Mucosa of descending colon (tissue), 3 donors: Measurements from ENCODE around the gene HIPK2. TPM values are rescaled to one million over a fixed set of nuclear protein-coding genes. Genes with fewer than 3 reads are reported as not detected.

Source experiments
- ATAC-seq: fragments of 200-7000 bp; cut with Tn5 transposase; one replicate; pipeline ENCODE4 v1.9.1; 2020; ENCODE audit warnings: mild to moderate bottlenecking, moderate library complexity
- DNase-seq, 3 donors: peaks; one replicate each; pipeline ENCODE4 v3.0.0-alpha.2; 2020
- H3K36me3 ChIP-seq: fragments of 200-600 bp; one replicate; pipeline ENCODE4 v1.8.0; 2021; ENCODE audit warnings: low read depth, mild to moderate bottlenecking
- H3K4me1 ChIP-seq: fragments of 200-600 bp; one replicate; pipeline ENCODE4 v1.8.0; 2021; ENCODE audit warnings: low read depth, mild to moderate bottlenecking
- H3K4me3 ChIP-seq: fragments of 200-600 bp; one replicate; pipeline ENCODE4 v1.8.0; 2021; ENCODE audit warnings: mild to moderate bottlenecking
- H3K9me3 ChIP-seq: fragments of 200-600 bp; one replicate; pipeline ENCODE4 v1.8.0; 2021; ENCODE audit warnings: mild to moderate bottlenecking
- intact Hi-C, 2 donors: fragments of 100-400 bp; cut with DNase I in 1 of 2; cut with micrococcal nuclease in 1 of 2; formaldehyde crosslinking; loops; one replicate each; pipeline versions ENCODE4 v1.11.0 to v1.11.1; 2022; cut with DNase I, micrococcal nuclease
- long read RNA-seq, 2 donors: library from polyadenylated mRNA; unstranded; transcript quantifications; one replicate each; pipeline ENCODE4 v2.0.0, GENCODE V29; 2019 to 2021
- total RNA-seq, 3 donors: library from RNA; stranded (reverse); fragmentation: NEBNext Ultra II Directional in 2 of 3; extraction: Animal tissue kit (Norgen Biotek cat#: 25700) in 2 of 3; gene quantifications; one replicate each; pipeline versions ENCODE4 v1.2.1 to v1.2.4, GENCODE V29; 2021 to 2023
- TF ChIP-seq, protein P1 (sequence below): fragments of 200-600 bp; IDR thresholded peaks from one replicate; pipeline ENCODE4 v1.8.0; 2022; ENCODE audit warnings: antibody characterized with exemption, mild to moderate bottlenecking
- donor health status: DM: no; HTN: no; CAD: no; lungs with moderate emphysema.
- donor health status: DM: no; HTN: no; CAD: no.
- donor health status: DM: no; HTN: yes; CAD: no.

Gene HIPK2
- total RNA-seq: 10 to 100 TPM; 29.9 to 63.6 (median 39.9) TPM
- long read RNA-seq, donor 1, partial matches to known transcripts: 1 of 16 reads
- long read RNA-seq, donor 1, other reads (novel, unspliced or antisense): 15 of 16 reads
- long read RNA-seq, donor 2, partial matches to known transcripts: 1 of 6 reads
- long read RNA-seq, donor 2, other reads (novel, unspliced or antisense): 5 of 6 reads

DNA sequence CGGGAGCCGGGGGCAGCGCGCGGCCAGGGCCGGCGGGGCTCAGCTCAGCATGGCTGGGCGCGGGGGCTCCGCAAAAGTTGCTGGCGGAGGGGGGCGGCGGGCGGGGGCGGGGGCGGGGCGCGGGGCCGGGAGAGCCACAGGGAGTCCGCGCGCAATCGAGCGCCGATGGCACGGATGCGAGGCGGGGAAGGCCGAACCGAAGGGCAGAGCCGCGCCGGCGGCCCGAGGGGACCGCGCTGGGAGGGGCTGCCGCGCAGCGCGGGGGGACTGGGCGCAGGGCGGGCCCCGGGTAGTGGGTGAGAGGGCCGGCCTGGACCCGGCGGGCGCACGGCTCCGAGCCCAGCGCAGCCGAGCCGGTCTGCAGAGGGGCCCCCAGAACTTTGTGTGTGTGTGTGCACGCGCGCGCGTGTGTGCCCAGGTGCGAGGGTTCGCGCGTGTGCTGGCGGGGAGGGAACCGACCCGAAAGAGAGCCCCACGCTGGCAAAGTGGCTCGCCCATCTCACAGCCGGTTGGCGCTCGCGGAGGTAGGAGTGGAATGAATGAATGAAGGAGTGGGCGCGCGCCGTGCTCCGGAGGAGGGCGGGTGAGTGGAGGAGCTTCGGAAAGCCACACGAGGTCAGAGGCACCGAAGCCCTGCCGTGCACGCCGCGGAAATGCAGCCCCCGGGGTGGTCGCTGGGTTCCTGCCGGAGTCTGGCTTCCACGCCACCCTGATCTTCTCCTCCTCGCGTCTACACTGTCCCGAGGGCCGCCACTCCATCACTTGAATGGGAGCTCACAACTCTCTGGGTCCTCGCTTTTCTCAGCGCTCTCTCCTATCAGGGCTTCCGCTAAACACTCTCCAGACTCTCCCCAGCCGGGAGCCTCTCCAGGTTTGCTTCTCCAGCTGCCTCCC lies at the start of gene HIPK2:
Gene HIPK2 (minus strand): TSS at position 51 of the 894 bp plus-strand sequence. CDS start 375 bp downstream, outside the sequence.
- intact Hi-C loops: loop anchor here (10.0 kb wide), 2 partner anchors 133 to 227 kb away; no protein-coding TSS in a partner anchor
- peak; percentile 85 for ATAC-seq
- Histone ChIP-seq H3K4me3 (peak within 1 kb of the TSS; percentile 66), H3K36me3 (no peaks in the 10 kb centered on the region), H3K4me1 (peaks cover 14% of the 10 kb centered on the region), H3K9me3 (no peaks in the 10 kb centered on the region)
- DNase-seq: peak; percentile 82 to 88 (median 85)
- TF ChIP-seq, protein P1, sequence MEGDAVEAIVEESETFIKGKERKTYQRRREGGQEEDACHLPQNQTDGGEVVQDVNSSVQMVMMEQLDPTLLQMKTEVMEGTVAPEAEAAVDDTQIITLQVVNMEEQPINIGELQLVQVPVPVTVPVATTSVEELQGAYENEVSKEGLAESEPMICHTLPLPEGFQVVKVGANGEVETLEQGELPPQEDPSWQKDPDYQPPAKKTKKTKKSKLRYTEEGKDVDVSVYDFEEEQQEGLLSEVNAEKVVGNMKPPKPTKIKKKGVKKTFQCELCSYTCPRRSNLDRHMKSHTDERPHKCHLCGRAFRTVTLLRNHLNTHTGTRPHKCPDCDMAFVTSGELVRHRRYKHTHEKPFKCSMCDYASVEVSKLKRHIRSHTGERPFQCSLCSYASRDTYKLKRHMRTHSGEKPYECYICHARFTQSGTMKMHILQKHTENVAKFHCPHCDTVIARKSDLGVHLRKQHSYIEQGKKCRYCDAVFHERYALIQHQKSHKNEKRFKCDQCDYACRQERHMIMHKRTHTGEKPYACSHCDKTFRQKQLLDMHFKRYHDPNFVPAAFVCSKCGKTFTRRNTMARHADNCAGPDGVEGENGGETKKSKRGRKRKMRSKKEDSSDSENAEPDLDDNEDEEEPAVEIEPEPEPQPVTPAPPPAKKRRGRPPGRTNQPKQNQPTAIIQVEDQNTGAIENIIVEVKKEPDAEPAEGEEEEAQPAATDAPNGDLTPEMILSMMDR: no peak

DNA sequence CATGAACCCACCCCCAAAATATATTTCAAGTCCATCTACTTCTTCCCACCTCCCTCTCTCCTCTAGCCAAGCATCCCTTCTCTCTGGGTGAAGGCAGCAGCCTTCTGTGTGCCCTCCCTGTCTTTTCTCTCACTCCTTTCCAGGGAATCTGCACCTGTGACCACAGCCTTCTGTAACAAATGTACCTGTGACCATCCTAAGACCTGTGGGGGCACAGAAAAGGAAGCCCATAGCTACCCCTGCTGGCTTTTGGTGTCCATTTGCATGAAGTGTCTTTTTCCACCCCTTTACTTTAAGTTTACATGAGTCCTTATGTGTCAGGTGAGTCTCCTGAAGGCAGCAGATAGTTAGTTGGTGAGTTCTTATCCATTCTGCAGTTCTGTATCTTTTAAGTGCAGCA lies 49.2 kb upstream of the HIPK2 start:
- no peak overlapping the region for H3K4me3 ChIP-seq
- TF ChIP-seq, protein P1: no peak
- no peaks in the 10 kb centered on the region for H3K9me3 ChIP-seq
- no peak for DNase-seq
- H3K4me1 ChIP-seq: peaks cover 8% of the 10 kb centered on the region
- intact Hi-C loops: no loop called here
- ATAC-seq: no peak
- no peaks in the 10 kb centered on the region for H3K36me3 ChIP-seq

DNA sequence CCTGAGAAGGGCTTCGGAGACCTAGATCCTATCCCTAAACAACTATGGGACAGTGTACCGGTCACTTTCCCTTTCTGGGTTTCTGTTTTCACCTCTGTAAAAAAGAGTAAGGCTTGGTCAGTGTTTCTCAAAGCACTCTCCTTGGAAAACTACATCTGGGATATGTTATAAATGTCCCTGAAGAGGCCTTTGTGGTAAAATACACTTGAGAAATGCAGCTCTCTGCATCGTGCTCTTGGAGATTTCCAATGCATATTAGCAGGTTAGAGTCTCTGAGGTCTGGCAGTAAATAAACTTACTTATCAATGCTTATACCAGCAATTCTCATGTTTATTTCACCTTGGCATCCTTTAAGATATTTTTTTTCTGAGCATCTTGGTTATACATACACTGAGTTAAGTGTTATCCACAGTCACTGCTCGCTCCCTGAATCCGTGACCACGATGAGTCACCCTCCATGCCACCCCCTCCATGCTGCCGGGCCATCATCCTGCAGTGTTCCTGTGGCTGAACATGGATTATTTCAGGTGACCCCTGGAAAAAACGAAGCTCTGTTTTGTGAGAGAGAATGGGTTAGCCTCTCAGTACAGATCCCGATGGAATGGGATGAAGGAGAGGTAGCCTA lies 48.0 kb upstream of the HIPK2 start:
- H3K4me3 ChIP-seq: no peak overlapping the region
- TF ChIP-seq, protein P1: no peak
- DNase-seq: no peak
- no peak for ATAC-seq
- no peaks in the 10 kb centered on the region for H3K9me3 ChIP-seq
- H3K4me1 ChIP-seq: peaks cover 8% of the 10 kb centered on the region
- H3K36me3 ChIP-seq: no peaks in the 10 kb centered on the region
- intact Hi-C loops: no loop called here

DNA sequence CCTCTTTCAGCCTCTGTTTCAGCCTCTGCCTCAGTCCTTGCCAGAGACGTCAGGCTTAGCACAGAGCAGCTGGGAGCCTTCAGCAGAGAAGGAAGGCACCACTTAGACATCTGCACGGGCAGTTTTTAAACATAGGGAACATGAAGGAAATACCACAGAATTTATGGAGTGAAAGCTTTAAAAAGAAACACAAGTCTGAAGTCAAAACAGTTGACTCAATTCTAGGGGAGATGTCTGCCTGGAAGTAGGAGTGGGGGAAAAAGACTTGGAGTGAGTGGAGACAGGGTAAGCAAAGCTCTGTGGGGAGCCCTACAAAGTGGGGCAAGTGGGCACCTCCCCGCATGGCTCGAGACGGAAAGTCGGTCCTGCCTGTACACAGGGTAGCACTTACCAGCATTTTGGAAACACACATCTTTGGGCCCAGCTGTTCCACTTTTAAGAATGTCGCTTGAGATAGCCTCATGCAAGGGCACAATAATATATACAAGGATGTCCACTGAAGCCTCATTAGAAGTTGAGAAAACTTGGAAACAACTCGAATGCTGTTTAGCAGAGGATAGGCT lies 46.2 kb upstream of the HIPK2 start:
- intact Hi-C loops: no loop called here
- DNase-seq (peak in 1 of 3 donors; percentile 27), ATAC-seq (peak; percentile 52)
- no peak overlapping the region for H3K4me3 ChIP-seq
- H3K4me1 ChIP-seq: no peaks in the 10 kb centered on the region
- no peaks in the 10 kb centered on the region for H3K36me3 ChIP-seq
- no peaks in the 10 kb centered on the region for H3K9me3 ChIP-seq
- TF ChIP-seq, protein P1: no peak

DNA sequence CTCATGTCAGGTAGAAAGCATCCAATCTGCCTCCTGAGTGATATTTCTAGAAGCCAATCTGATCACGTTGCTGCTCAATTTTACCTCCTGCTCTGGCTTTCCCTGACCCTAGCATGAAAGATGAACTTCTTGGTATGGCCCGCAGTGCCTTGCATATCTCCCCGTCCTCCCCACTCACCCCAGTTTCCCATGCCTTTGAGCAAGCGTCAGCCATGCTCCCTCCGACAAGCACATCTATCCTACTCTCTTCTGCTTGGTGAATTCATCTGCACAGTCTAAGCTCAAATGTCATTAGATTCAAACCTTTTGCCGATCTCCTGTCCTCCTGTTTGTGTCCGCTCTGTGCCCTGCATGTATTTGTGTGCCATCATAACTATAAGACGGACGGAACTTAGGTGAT lies 45.1 kb upstream of the HIPK2 start:
- Histone ChIP-seq H3K9me3 (no peaks in the 10 kb centered on the region), H3K36me3 (no peaks in the 10 kb centered on the region), H3K4me1 (no peaks in the 10 kb centered on the region), H3K4me3 (no peak overlapping the region)
- intact Hi-C loops: no loop called here
- ATAC-seq: no peak
- TF ChIP-seq, protein P1: no peak
- DNase-seq: no peak
